ENCODE results near the gene PRSS8. TPM values are rescaled to one million over a fixed set of nuclear protein-coding genes. Genes with fewer than 3 reads are reported as not detected.
A peak's percentile ranks its signal among the peaks of the same experiment; 100 is the strongest.

Gene PRSS8
- total RNA-seq, 1 donor from 2014 or later = not detected

DNA sequence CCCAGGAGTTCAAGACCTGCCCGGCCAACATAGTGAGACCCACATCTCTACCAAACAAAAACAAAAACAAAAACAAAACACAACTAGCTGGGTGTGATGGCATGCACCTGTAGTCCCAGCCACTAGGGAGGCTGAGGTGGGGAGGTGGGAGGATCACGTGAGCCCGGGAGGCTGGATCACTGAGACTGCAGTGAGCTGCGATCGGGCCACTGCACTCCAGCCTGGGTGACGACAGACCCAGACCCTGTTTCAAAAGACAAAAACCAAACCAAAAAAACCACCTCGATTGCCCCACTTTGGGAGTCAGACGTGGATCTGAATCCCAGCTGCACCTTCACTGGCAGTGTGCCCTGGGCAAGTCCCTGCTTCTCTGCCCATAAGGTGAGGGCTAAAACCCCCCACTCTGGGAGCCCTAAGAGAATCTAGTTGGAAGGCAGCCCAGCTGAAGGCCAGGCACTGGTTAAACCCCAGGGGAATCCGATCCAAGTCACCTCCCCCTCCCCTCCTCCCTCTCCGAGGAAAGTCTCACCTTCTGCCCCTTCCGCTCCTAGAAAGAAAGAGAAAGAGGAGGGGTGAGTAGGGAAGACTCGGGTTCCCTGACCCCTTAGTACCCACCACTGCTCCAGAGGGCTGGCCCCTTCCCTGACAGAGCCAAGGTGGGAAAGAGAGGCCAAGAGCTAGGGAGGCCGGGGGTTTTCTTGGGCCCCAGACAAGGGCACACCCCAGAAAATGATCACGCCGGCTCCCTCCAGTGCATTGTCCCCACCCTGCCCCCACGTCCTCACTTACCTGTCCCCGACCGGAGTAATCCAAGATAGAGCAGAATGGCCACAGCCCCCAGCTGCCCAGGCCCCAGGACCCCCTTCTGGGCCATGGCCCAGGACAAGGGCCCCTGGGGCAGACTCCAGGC, 647 bp downstream of the PRSS8 start:
- H3K27me3 Mint-ChIP-seq (ENCODE audit: low read depth) = peaks cover 12% of the 10 kb centered on the region
- no peak for DNase-seq (ENCODE audit: low read depth, low spot score)
- no peak overlapping the region for H3K27ac Mint-ChIP-seq (ENCODE audit: unreplicated experiment)
- TF ChIP-seq, protein P1, sequence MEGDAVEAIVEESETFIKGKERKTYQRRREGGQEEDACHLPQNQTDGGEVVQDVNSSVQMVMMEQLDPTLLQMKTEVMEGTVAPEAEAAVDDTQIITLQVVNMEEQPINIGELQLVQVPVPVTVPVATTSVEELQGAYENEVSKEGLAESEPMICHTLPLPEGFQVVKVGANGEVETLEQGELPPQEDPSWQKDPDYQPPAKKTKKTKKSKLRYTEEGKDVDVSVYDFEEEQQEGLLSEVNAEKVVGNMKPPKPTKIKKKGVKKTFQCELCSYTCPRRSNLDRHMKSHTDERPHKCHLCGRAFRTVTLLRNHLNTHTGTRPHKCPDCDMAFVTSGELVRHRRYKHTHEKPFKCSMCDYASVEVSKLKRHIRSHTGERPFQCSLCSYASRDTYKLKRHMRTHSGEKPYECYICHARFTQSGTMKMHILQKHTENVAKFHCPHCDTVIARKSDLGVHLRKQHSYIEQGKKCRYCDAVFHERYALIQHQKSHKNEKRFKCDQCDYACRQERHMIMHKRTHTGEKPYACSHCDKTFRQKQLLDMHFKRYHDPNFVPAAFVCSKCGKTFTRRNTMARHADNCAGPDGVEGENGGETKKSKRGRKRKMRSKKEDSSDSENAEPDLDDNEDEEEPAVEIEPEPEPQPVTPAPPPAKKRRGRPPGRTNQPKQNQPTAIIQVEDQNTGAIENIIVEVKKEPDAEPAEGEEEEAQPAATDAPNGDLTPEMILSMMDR (conservative IDR thresholded peaks at IDR 0.05) = no peak
- peaks cover 21% of the 10 kb centered on the region for H3K4me1 Mint-ChIP-seq
- no peaks in the 10 kb centered on the region for H3K9me3 Mint-ChIP-seq
- H3K36me3 Mint-ChIP-seq (ENCODE audit: low read depth) = no peaks in the 10 kb centered on the region
- H3K4me3 Mint-ChIP-seq = no peak overlapping the region

DNA sequence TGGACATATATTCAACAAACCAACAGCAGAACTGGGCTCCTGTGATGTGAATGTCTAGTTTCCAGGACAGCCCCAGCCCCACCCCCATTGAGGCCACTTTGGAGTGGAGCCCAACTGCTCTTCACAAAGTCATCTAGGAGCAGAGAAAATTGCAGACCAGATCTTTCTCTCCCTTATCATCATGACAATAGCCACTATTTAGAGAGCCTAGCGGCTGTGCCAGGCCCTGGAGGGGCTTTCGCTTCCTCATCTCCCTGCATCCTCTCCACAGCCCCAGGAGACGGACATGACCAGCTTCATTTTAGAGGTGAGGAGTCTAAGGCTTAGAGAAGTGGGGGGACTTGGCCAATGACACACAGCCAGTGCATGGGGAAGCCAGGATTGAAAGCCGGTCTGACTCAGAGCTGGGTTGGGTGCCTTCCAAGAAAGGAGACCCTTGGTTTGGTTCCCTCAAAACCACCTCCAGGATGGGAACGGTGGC, 1.4 kb downstream of the PRSS8 start:
- peak overlapping the region; percentile 7 for H3K27ac Mint-ChIP-seq (ENCODE audit: unreplicated experiment)
- TF ChIP-seq, protein P1 (conservative IDR thresholded peaks at IDR 0.05) = no peak
- H3K36me3 Mint-ChIP-seq (ENCODE audit: low read depth) = no peaks in the 10 kb centered on the region
- H3K4me3 Mint-ChIP-seq = peak overlapping the region; percentile 36
- H3K27me3 Mint-ChIP-seq (ENCODE audit: low read depth) = peaks cover 12% of the 10 kb centered on the region
- H3K4me1 Mint-ChIP-seq = peaks cover 21% of the 10 kb centered on the region
- no peak for DNase-seq (ENCODE audit: low read depth, low spot score)
- H3K9me3 Mint-ChIP-seq = no peaks in the 10 kb centered on the region

DNA sequence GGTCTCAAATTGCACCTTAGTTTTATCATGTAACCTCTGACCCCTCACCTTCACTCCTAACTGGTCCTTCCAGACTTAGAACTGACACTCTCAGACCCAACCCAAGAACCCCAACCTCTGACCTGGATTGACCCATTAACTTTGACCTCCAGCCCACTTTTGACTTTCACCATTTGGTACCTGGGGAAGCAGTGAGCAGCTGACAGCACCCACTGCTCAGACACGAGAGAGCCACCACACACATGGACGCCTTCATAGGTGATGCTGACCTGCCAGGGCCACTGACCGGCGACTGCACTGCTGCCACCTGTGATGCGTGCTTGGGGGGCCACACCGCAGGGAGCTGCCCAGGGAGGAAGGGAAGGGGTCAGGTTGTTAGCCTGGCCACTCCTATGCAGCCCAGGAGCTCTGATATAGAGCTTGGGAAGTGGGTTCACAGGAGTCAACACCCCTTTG, 2.5 kb downstream of the PRSS8 start:
- H3K27me3 Mint-ChIP-seq (ENCODE audit: low read depth) = peaks cover 12% of the 10 kb centered on the region
- H3K9me3 Mint-ChIP-seq = no peaks in the 10 kb centered on the region
- no peak overlapping the region for H3K4me3 Mint-ChIP-seq
- no peaks in the 10 kb centered on the region for H3K36me3 Mint-ChIP-seq (ENCODE audit: low read depth)
- peaks cover 21% of the 10 kb centered on the region for H3K4me1 Mint-ChIP-seq
- no peak for DNase-seq (ENCODE audit: low read depth, low spot score)
- H3K27ac Mint-ChIP-seq (ENCODE audit: unreplicated experiment) = peak overlapping the region; percentile 7
- TF ChIP-seq, protein P1 (conservative IDR thresholded peaks at IDR 0.05) = no peak

DNA sequence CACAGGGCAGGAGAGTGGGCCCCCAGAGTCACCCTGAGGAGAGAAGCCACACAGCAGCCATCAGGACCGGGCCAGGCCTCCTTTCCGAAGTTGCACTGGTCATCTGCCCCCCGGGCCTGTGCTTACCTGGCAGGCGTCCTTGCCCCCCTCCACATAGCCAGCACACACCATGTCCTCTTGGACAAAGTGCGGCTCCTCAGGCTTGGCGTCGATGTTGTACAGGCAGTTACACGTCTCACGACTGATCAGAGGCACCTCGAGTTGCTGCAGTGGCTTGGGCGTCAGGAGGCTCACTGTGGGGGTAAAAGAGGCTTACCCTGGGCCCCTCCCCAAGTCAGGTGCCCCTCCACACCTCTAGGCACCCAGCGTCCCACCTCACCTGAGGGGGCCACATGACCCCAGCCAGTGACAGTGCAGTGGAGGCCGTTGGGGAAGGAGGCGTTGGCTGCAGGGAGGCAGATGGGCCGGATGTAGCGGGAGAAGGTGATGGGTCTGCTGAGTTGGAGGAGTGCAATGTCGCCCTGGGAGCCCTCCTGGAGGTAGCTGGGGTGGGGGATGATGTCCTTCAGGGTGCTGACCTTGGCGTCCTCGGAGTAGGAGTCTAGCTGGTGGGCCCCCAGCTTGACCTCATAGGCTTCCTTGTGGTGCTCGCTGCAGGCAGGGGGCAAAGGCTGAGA, 3.1 kb downstream of the PRSS8 start:
- TF ChIP-seq, protein P1 (conservative IDR thresholded peaks at IDR 0.05) = no peak
- peak overlapping the region; percentile 19 for H3K27ac Mint-ChIP-seq (ENCODE audit: unreplicated experiment)
- H3K9me3 Mint-ChIP-seq = no peaks in the 10 kb centered on the region
- H3K27me3 Mint-ChIP-seq (ENCODE audit: low read depth) = peaks cover 12% of the 10 kb centered on the region
- DNase-seq (ENCODE audit: low read depth, low spot score) = no peak
- no peaks in the 10 kb centered on the region for H3K36me3 Mint-ChIP-seq (ENCODE audit: low read depth)
- no peak overlapping the region for H3K4me3 Mint-ChIP-seq
- H3K4me1 Mint-ChIP-seq = peaks cover 21% of the 10 kb centered on the region

DNA sequence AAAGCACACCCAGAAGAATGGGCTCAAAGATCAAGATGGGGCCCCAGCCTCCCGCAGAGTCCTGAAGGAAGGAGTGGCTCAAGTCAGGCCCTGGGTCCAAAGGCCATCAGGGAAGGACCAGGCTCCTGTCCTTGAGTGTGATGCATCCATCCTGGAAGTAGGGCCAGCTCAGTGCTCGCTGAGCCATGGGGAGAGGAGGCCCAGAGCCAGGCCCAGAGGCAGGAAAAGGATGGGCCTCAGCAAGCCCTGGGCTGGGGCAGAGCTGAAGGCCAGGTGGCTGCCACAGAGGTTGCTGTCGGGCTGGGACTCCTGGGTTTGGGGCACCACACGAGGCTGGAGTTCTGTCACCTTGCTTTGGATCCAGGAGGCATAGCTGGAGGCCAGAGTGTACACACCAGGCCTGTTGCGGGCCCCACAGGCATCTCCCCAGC, 3.7 kb downstream of the PRSS8 start:
- H3K9me3 Mint-ChIP-seq = no peaks in the 10 kb centered on the region
- no peaks in the 10 kb centered on the region for H3K36me3 Mint-ChIP-seq (ENCODE audit: low read depth)
- peaks cover 12% of the 10 kb centered on the region for H3K27me3 Mint-ChIP-seq (ENCODE audit: low read depth)
- H3K4me3 Mint-ChIP-seq = no peak overlapping the region
- peaks cover 21% of the 10 kb centered on the region for H3K4me1 Mint-ChIP-seq
- DNase-seq (ENCODE audit: low read depth, low spot score) = no peak
- H3K27ac Mint-ChIP-seq (ENCODE audit: unreplicated experiment) = no peak overlapping the region
- TF ChIP-seq, protein P1 (conservative IDR thresholded peaks at IDR 0.05) = no peak
